ENCODE measurements around the gene LRRC2.

- no peak for TF ChIP-seq ZNF629 (CRISPR knock-in tag; conservative IDR thresholded peaks at IDR 0.05)
- TF ChIP-seq MAZ (IDR thresholded peaks at IDR 0.05; ENCODE audit: borderline replicate concordance, low read depth, low read length): no peak
- no peak for TF ChIP-seq MAZ (CRISPR knock-in tag; IDR thresholded peaks at IDR 0.05; ENCODE audit: low read depth)
- no peak for TF ChIP-seq CHCHD3 (CRISPR knock-in tag; IDR thresholded peaks at IDR 0.05)
- TF ChIP-seq ZFP91 (CRISPR knock-in tag; IDR thresholded peaks at IDR 0.05; ENCODE audit: borderline replicate concordance): no peak
- no peak for TF ChIP-seq NR2C2 (CRISPR knock-in tag; IDR thresholded peaks at IDR 0.05; ENCODE audit: borderline replicate concordance)
- TF ChIP-seq CREB3 (CRISPR knock-in tag; IDR thresholded peaks at IDR 0.05): no peak
- TF ChIP-seq ETV6 (CRISPR knock-in tag; conservative IDR thresholded peaks at IDR 0.05): no peak
- no peak for TF ChIP-seq HOMEZ (CRISPR knock-in tag; IDR thresholded peaks at IDR 0.05; ENCODE audit: low read depth)
- no peak for TF ChIP-seq ZNF766 (CRISPR knock-in tag; IDR thresholded peaks at IDR 0.05; ENCODE audit: borderline replicate concordance)
- TF ChIP-seq PREB (CRISPR knock-in tag; IDR thresholded peaks at IDR 0.05): no peak
- no peak for TF ChIP-seq EP300 (IDR thresholded peaks at IDR 0.05; ENCODE audit: low read depth in 2 of 2, low read length in 2 of 2)
- TF ChIP-seq EP300 (CRISPR knock-in tag; IDR thresholded peaks at IDR 0.05; ENCODE audit: borderline replicate concordance): no peak
- TF ChIP-seq NFE2L2 (IDR thresholded peaks at IDR 0.05; ENCODE audit: low read length): no peak
- TF ChIP-seq TP53 (CRISPR knock-in tag; conservative IDR thresholded peaks at IDR 0.05): no peak
These were observed 12.9 kb downstream of the LRRC2 start for GRCh38 chr3:46553154-46553553.

Measured in HepG2 (cell line).